Ishikawa (cell line): ENCODE data around the gene TAS2R13.

Experiments
- CEBPB ChIP-seq: IDR thresholded peaks from 2 replicates; pipeline ENCODE4 v1.6.1; 2012
- CREB1 ChIP-seq: IDR thresholded peaks from 2 replicates; pipeline ENCODE4 v1.6.1; 2012; ENCODE audit warnings: low read depth
- EGR1 ChIP-seq: IDR thresholded peaks from 2 replicates; pipeline ENCODE4 v1.6.1; 2012
- EP300 ChIP-seq: IDR thresholded peaks from 2 replicates; pipeline ENCODE4 v1.6.1; 2012; ENCODE audit warnings: borderline replicate concordance
- FOXM1 ChIP-seq: IDR thresholded peaks from 2 replicates; pipeline ENCODE4 v1.6.1; 2012; ENCODE audit warnings: low read depth, borderline replicate concordance
- MAX ChIP-seq: IDR thresholded peaks from 2 replicates; pipeline ENCODE4 v1.6.1; 2012
- NFIC ChIP-seq: IDR thresholded peaks from 2 replicates; pipeline ENCODE4 v1.6.1; 2012
- RAD21 ChIP-seq: IDR thresholded peaks from 2 replicates; pipeline ENCODE4 v1.6.1; 2012; ENCODE audit warnings: low read depth
- REST ChIP-seq: IDR thresholded peaks from 2 replicates; pipeline ENCODE4 v1.6.1; 2012; ENCODE audit warnings: low read depth, mild to moderate bottlenecking
- TAF1 ChIP-seq: IDR thresholded peaks from 2 replicates; pipeline ENCODE4 v1.6.1; 2012; ENCODE audit warnings: low read depth, mild to moderate bottlenecking
- TCF12 ChIP-seq: IDR thresholded peaks from 2 replicates; pipeline ENCODE4 v1.6.1; 2012; ENCODE audit warnings: low read depth
- TEAD4 ChIP-seq: IDR thresholded peaks from 2 replicates; pipeline ENCODE4 v1.6.1; 2012
- YY1 ChIP-seq: IDR thresholded peaks from 2 replicates; pipeline ENCODE4 v1.6.1; 2012; ENCODE audit warnings: low read depth
- ZBTB7A ChIP-seq: IDR thresholded peaks from 2 replicates; pipeline ENCODE4 v1.6.1; 2012; ENCODE audit warnings: low read depth
- TF ChIP-seq, protein P1 (sequence below): IDR thresholded peaks from 2 replicates; pipeline ENCODE4 v1.6.1; 2012

TAS2R13 gene

DNA sequence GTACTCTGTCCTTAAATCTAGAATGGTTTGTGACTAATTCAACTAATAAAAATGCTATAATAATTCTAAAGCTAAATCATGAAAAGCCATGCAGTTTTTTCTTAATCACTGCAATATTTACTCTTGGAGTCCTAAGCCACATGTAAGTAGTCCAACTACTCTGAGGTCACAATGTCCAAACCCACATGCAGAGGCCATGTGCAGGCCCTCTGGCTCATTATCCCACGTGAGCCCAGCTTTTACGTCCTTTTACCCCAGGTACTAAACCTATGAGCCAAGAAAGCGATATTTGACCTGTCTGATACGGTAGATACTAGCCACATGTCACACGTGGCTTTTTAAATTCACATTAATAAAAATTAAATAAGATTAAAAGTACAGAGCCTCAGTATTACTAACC is 12.5 kb downstream of the TAS2R13 start:
- TF ChIP-seq EP300 (no peak), CREB1 (no peak), RAD21 (no peak), FOXM1 (no peak), ZBTB7A (no peak), YY1 (no peak), TEAD4 (no peak), TCF12 (no peak)

GRCh38 chr12:10891937-10892336 is 17.4 kb downstream of the TAS2R13 start:
- TF ChIP-seq EP300 (no peak), TEAD4 (no peak), CEBPB (no peak), YY1 (no peak), MAX (no peak), ZBTB7A (no peak)
- TF ChIP-seq, protein P1, sequence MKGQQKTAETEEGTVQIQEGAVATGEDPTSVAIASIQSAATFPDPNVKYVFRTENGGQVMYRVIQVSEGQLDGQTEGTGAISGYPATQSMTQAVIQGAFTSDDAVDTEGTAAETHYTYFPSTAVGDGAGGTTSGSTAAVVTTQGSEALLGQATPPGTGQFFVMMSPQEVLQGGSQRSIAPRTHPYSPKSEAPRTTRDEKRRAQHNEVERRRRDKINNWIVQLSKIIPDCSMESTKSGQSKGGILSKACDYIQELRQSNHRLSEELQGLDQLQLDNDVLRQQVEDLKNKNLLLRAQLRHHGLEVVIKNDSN = no peak

DNA sequence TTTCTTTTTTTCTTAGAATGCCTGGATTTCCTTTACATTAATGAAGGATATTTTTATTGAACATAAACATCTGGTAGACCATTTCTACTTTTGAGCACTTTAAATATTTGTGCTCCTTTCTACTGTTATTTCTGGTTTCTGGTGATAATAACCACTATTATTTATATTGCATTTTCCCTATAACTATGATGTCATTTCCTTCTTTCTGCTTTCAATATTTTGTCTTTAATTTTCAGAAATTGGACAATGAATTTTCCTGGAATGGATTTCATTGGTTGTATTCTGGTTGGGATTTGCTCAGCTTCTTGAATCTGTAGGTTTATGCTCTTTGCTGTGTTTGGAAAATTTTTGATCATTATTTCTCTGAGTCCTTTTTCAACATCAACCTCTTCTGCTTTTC is 20.1 kb downstream of the TAS2R13 start:
- TF ChIP-seq TAF1 (no peak), NFIC (no peak), FOXM1 (no peak), EP300 (no peak), YY1 (no peak), MAX (no peak), CREB1 (no peak), EGR1 (no peak), RAD21 (no peak), ZBTB7A (no peak), TEAD4 (no peak), REST (no peak), CEBPB (no peak), TCF12 (no peak)
- TF ChIP-seq, protein P1 = no peak

DNA sequence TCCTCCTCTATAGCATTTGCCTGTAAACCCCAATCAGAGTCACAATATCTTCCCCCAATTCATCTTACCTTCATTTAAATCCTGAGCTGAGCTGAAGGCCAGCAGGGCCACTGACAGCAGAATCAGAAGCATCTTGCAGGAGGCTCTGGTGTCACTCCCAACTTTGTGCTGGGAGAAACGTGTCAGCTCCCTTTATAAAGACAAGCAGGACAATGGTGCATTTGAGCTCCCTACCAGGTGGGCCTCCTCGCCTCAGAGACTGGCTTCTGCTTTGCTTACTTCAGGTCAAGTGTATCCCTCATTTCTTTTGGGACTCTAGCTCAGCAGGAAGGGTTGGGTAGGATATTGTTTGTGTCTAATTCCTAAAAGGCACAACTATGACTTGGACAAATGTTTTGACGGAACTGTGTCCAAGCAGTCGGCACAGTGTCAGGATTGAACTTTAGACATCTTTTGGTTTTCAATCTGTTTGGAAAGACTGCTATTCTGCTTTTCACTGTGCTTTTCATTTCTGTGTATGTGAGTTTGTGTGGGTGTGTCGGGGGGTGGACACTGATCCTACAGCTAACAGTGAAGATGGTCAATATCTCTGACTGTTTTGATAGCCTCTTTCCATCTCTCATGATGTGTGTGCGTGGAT is 25.2 kb downstream of the TAS2R13 start, which contains the start of gene PRH1:
TSS of gene PRH1 (minus strand) at position 170 of the 640 bp plus-strand sequence. CDS start at position 132, 38 bp downstream.
- TF ChIP-seq NFIC (no peak), TAF1 (no peak), CREB1 (no peak), MAX (no peak), ZBTB7A (no peak)

GRCh38 chr12:10873378-10873777 is 36.0 kb downstream of the TAS2R13 start:
- TF ChIP-seq RAD21 (0 out of 2 replicates have a peak, but pooled peaks have one; percentile 10), MAX (no peak; the same call in 1 of the 2 replicates), EGR1 (no peak), NFIC (peak; percentile 69), TEAD4 (peak; percentile 78), YY1 (peak; percentile 48; the same call in 1 of the 2 replicates), CEBPB (0 out of 2 replicates have a peak, but pooled peaks have one; percentile 44)

- TF ChIP-seq RAD21 (peak; percentile 64), REST (no peak), CREB1 (no peak)
- TF ChIP-seq, protein P1 = no peak
These were observed 42.0 kb downstream of the TAS2R13 start for GRCh38 chr12:10867381-10867780.
